Activated CD4-positive, alpha-beta T cell treated with anti-CD3 and anti-CD28 coated beads, Interleukin-2, Interleukin-4, amounts not matched to agents 100 ng/mL and 50 ng/mL, durations not matched to agents 16 hours and 8 hours (primary cell): ENCODE measurements around the gene MEGF9.

Source experiments
- DNase-seq: peaks from one replicate; pipeline ENCODE4 v3.0.0-alpha.2; 2020; ENCODE audit warnings: low spot score

The MEGF9 gene

GRCh38 chr9:120621941-120622340 lies 92.3 kb downstream of the MEGF9 start:
- no peak for DNase-seq

- peak; percentile 67 for DNase-seq
Observed at GRCh38 chr9:120619751-120620655, 94.3 kb downstream of the MEGF9 start.

- no peak for DNase-seq
Observed at GRCh38 chr9:120616966-120617935, 97.0 kb downstream of the MEGF9 start.

GRCh38 chr9:120612218-120612617 lies 102.1 kb downstream of the MEGF9 start:
- no peak for DNase-seq

GRCh38 chr9:120611690-120612068 lies 102.6 kb downstream of the MEGF9 start:
- no peak for DNase-seq

GRCh38 chr9:120610975-120611689 lies 103.1 kb downstream of the MEGF9 start:
- no peak for DNase-seq

- no peak for DNase-seq
Observed at GRCh38 chr9:120609636-120610035, 104.6 kb downstream of the MEGF9 start.

- DNase-seq: no peak
Observed at GRCh38 chr9:120608421-120608820, 105.8 kb downstream of the MEGF9 start.

GRCh38 chr9:120603591-120603990 lies 110.7 kb downstream of the MEGF9 start:
- DNase-seq: no peak

GRCh38 chr9:120603010-120603409 lies 111.3 kb downstream of the MEGF9 start:
- DNase-seq: no peak

- DNase-seq: no peak
Observed at GRCh38 chr9:120593955-120594277, 120.4 kb downstream of the MEGF9 start.

- DNase-seq: no peak
Observed at GRCh38 chr9:120593250-120593954, 120.9 kb downstream of the MEGF9 start.

- no peak for DNase-seq
Observed at GRCh38 chr9:120592210-120592609, 122.1 kb downstream of the MEGF9 start.

- DNase-seq: no peak
Observed at GRCh38 chr9:120587328-120587727, 126.9 kb downstream of the MEGF9 start.

GRCh38 chr9:120583958-120584369 lies 130.3 kb downstream of the MEGF9 start:
- DNase-seq: peak; percentile 54

GRCh38 chr9:120580051-120580896 lies 134.0 kb downstream of the MEGF9 start, which contains the start of gene CDK5RAP2:
TSS of gene CDK5RAP2 (minus strand) at chr9:120580167. CDS start at chr9:120579978, 189 bp downstream.
- peak; percentile 97 for DNase-seq

- no peak for DNase-seq
Observed at GRCh38 chr9:120579139-120580050, 134.9 kb downstream of the MEGF9 start.

- DNase-seq: no peak
Observed at GRCh38 chr9:120574473-120574872, 139.8 kb downstream of the MEGF9 start.

GRCh38 chr9:120572472-120572871 lies 141.8 kb downstream of the MEGF9 start:
- DNase-seq: no peak
